GM21381 (cell line): Measurements from ENCODE around the gene ORAI1.
"Not testable (repeated sequence)": the region's sequence is repeated elsewhere in the genome, so short reads cannot be mapped to it uniquely, and the experiment has no call there.

Source experiments
- ATAC-seq: cut with Tn5 transposase; IDR thresholded peaks from one replicate; pipeline ENCODE4 v1.9.1; 2021; ENCODE audit warnings: mild to moderate bottlenecking, moderate library complexity; ENCODE audit not compliant: unreplicated experiment

Gene ORAI1

GRCh38 chr12:121626087-121626852 is at the start of gene ORAI1:
ORAI1 (plus strand) TSS chr12:121626530.
- peak; percentile 74 for ATAC-seq

DNA sequence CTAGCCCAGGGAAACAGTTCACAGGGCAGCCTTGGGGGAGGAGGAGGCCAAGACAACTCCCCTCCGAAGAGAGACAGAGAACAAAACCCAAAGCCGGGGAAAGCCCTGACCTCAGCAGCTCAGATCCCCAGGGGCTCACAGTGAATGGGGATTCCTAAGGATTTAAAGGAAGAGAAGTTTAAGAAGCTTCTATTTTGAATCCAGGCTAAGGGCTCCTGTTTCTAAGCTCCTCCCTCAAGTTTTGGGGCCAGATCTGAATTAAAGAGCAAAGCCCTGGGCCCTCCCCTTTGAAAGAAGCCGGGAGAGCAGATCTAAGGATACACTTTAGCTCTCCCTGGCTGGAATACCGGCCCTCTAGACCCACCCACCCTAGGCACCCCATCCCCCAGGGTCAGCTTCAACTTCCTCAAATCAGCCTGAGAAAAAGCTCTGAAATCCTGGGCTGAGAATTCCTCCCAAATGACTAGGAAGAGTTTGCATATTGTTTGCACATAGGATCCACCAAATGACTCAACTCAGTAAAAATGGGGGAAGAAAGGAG is 49.4 kb upstream of the ORAI1 start:
- ATAC-seq, result no peak

DNA sequence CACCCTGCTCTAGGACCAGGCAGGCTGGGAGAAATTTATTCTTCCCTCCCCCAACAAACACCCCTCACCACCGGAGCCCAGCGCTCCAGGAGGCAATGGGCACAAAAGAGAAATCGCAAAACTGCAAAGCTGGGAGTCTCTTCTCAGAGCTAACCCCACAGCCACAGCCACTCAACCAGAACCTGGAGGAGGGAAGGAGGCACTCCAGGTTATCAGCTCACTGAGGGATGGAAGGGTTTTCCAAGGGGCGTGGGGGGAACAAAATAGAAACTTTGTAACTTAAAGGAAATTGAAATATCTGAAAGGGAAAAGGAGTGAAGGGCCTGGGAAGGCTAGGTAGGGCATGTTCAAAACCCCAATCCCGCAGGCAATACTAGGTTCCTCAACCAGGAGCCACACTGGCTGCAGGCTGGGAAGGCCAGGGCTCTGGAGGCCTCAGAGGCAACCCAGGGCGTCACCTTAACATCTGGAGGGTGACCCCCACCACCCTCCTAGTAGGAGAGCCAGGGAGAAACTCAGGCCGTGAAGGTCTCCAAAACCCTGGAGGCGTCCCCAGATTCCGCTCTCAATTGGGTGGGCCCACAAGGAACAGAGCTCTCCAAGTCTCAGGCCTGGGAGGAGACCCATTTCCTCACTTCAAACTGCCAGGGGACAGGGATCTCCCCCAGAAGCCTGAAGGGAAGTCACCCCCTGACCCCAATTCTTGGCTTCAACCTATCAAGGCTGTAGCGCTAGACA is 48.7 kb upstream of the ORAI1 start:
- no peak for ATAC-seq

DNA sequence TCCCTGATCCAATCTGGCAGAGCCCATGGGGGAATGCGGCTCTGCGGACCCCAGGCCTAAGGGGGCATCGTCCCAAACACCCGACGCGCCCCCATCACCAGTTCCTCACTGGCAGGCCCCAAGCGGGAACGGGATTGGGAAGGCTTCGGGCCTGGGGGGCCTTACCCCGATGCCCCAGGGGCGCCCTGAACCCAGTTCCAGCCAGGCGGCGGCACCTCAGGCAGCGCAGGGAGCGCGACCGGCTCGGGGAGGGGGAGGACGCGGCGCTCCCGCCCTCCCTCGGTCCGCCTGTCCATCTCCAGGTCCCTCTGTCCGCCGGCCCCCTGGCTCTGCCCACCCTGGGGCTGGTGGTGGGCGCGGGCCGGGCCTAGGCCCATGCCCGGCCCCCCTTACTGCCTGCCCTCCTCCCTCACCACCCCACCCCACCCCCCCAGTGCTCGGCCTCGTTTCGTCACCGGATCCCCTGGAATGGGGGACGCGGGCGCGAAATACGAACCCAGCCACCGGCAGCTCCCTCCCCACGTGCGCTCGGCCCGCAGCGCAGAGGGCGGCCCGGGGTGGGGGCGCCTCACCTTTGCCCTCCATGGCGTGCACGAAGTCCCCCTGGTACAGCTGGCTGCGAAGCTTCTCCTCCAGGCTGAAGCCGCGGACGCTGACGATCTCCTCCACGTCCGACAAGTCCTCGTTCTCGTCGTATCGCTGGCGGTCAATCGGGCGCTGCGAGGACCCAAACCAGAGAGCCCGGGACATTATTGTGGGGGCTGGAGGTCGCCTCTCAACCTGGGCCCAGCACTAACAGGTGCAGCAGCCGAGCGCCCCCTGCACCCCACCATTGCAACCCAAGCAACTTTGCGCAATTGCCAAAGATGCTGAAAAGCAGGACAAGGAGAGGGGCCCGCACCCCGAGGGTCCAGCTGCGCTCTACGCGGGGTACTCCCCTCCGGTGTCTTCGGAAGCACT is 47.8 kb upstream of the ORAI1 start:
- no peak for ATAC-seq

- ATAC-seq, result no peak
These were observed 47.0 kb upstream of the ORAI1 start for GRCh38 chr12:121579190-121579791.

DNA sequence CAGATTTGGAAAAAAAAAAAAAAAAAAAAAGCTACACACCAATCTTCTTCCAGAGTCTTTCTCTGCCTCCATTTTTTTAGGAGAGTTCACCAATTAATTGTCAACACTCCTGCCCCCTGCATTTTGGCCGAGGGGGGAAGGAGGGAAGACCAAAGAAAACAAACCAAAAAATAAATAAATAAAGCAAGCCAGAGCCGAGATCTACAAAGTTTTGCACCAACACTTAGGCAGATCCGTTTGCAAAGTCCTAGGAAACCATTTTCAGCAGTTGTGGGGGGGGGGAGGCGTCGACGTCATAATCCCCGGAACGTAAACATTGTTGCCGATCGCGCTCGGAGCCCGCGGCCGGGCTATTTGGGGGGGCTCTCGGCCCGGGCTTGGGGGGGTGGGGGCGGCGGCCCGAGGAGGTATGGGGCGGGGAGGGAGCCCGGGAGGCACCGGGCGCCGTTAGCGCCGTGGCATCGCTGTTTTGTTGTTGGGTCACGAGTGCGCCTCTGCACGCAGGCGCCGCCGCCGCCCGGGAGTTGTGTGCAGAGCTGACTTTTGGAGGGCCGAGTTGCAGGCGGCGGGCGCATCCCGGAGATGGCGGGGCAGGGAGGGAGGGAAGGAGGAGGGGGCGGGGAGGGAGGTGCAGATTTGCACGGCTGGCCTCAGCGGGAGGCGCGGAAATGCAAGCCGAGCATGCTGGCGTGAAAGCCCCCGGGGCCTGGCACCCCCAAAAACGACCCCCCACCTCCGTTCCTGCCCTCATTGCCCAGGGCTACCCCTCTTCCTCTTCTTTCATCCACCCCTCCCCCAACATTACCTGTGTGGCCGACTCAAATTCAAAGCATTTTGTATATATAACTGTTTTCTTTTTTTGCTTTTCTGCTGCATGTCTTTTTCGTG is 46.1 kb upstream of the ORAI1 start:
- ATAC-seq, result no peak

DNA sequence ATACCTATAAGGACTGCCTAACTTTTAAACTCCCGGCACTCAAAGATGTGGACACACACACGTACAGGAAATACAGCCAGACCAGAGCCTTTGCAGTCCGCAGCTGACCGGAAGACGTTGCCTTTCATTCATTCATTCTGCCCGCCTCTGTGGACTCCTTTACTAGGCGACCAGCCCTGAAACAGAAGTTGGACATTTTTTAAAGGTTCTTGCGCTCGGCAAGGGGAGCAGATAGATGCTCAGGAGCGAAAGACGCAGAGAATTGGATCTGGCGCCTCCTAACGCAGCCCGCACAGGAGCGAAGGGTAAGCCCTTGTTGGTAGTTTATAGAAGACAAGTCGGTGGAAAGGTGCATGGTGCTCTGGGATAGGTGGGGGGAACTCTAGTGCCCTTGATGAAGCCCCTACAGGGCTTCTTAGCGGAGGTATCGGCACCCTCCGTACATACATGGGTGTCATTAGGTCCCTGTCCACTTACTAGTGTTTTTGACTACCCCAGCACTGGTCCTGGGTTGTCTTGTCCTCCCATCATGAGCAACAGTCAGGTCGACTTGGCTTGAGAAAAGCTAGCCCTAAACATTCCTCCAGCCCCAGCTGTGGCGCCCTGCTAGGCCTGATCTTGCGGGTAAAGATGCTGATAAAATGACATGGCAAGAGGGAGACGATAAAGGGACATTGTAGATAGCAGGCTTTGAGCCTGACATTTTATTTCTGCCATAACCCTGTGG is 45.2 kb upstream of the ORAI1 start, which contains the start of gene KDM2B:
TSS of gene KDM2B (minus strand) at position 65 of the 727 bp plus-strand sequence. CDS start 112 bp downstream, outside the sequence.
- ATAC-seq, result no peak

- ATAC-seq, result no peak
These were observed 44.5 kb upstream of the ORAI1 start for GRCh38 chr12:121581686-121582429.

- no peak for ATAC-seq
These were observed 43.6 kb upstream of the ORAI1 start for GRCh38 chr12:121582583-121583333.

GRCh38 chr12:121583334-121583661 is 43.0 kb upstream of the ORAI1 start:
- ATAC-seq, result not testable (repeated sequence)

GRCh38 chr12:121584885-121585284 is 41.4 kb upstream of the ORAI1 start:
- not testable (repeated sequence) for ATAC-seq

- no peak for ATAC-seq
These were observed 35.7 kb upstream of the ORAI1 start for GRCh38 chr12:121590476-121591143.

GRCh38 chr12:121592320-121592719 is 34.0 kb upstream of the ORAI1 start:
- no peak for ATAC-seq

DNA sequence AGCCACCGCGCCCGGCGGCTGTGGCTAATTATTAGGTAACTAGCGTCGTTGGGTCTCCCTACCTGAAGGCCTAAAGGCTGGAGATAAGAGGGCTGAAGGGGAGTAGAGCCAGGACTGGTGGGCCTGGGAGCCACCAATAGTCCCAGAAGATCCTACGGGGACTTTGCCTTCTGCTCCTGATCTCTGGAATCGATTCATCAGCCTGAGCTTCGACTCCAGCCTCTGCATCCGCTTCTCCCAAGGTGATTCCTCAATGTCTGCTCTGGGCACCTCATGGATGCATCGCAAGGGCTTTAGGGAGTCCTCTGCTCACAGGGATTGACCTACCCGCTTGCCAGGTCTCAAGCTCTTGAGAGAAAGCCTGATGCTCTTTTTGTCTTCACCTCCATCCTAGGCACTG is 30.8 kb upstream of the ORAI1 start:
- no peak for ATAC-seq

- ATAC-seq, result no peak
These were observed 29.8 kb upstream of the ORAI1 start for GRCh38 chr12:121596526-121596925.

GRCh38 chr12:121600702-121601336 is 25.5 kb upstream of the ORAI1 start:
- ATAC-seq, result no peak
